Hippocampal formation (tissue), 2 donors: ENCODE measurements around the gene SGSM2.

Source experiments
- DNase-seq, 2 donors: peaks; one replicate each; lab custom pipeline; 2025; lab: John Stamatoyannopoulos, UW

SGSM2 gene

GRCh38 chr17:2423271-2423670 lies 86.0 kb downstream of the SGSM2 start:
- no peak for DNase-seq

- no peak for DNase-seq
Measured at GRCh38 chr17:2427215-2427614, 89.9 kb downstream of the SGSM2 start.

DNA sequence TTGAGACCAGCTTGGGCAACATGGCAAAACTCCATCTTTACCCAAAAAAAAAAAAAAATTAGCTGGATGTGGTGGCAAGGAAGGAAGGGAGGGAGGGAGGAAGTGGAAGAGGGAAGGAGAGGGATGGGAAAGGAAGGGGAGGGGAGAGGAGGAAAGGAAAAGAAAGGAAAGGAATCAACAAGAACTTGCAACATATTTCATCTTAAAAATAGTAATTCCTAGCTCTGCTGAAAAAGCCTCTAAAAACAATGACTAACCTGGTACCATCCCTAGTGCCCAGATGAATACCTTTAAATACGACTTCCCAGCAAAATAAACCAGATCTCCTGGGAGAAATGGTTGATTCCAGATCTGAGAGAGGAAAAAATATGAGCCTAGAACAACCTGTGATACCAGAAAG lies 90.6 kb downstream of the SGSM2 start:
- DNase-seq = no peak
